Suprapubic skin (tissue), 3 donors: ENCODE data around the gene ABCF3.

Source experiments
- CTCF ChIP-seq, 2 donors: fragments of 200-600 bp in 1 of 2; fragments of 450-650 bp in 1 of 2; sonication (generic) in 1 of 2; IDR thresholded peaks; one replicate each; pipeline ENCODE4 v1.5.1; 2016 to 2019; ENCODE audit warnings: antibody characterized with exemption in 2 of 2, mild to moderate bottlenecking in 1 of 2, moderate library complexity in 1 of 2
- POLR2A ChIP-seq, 2 donors: fragments of 450-650 bp; IDR thresholded peaks; one replicate each; pipeline ENCODE4 v1.6.1; 2017; ENCODE audit warnings: antibody characterized with exemption in 2 of 2, mild to moderate bottlenecking in 2 of 2, moderate library complexity in 2 of 2

- no peak for TF ChIP-seq POLR2A (IDR thresholded peaks at IDR 0.05)
- TF ChIP-seq CTCF (IDR thresholded peaks at IDR 0.05) = no peak
Measured at GRCh38 chr3:184165543-184165942, 20.5 kb upstream of the ABCF3 start.
